ENCODE results near the gene KMT2B.

Gene KMT2B

DNA sequence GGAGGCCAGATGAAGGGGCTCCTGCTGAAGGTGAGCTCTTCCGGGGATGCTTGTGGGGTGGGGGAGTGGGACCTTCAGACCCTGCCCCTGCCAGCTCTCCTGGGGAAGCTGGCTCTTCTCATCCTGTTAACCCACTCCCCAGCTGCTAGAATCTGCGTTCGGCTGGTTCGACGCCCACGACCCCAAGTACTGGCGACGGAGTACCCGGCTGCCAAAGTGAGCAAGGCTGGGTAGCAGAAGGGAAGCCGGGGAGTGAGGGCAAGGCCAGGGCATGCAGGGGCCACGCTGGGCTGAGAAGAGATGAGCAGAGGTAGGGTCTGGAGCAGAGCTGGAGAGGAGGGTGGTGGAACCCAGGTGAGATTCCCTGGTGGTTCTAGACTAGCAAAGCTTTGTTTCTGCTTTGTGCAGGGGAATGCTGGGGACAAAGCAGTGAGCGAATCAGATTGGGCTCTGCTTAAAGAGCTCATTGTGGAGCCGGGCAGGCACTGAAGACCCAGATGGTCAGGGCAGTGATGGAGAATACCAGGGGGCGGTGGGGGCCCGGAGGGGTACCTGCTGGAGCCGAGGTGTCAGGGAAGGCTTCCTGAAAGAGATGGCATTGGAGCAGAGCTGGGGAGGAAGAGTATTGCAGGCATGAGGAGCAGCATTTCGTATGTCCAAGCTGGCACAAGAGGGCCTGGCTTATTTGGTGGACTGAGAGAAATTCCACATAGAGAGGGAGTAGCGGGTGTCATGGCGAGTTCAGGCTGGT is 10.3 kb downstream of the KMT2B start:
- Histone ChIP-seq H3K18ac (ENCODE audit: low read depth in 1 of 2, low read length in 2 of 2) (no peak overlapping the region), H2BK5ac (ENCODE audit: low read depth, low read length, poor library complexity, severe bottlenecking) (no peak overlapping the region), H3K36me3 (ENCODE audit: control insufficient read depth in 1 of 2, insufficient read depth in 2 of 2, low read depth in 1 of 2, low read length in 2 of 2) (peaks cover 88 to 99% of the 10 kb centered on the region in 2 experiments), H2AFZ (ENCODE audit: low read depth, low read length) (no peak overlapping the region), H4K8ac (ENCODE audit: low read length) (no peak overlapping the region), H3K9ac (ENCODE audit: low read length) (no peak overlapping the region), H3K14ac (ENCODE audit: low read length in 2 of 2) (no peak overlapping the region), H3K4me2 (ENCODE audit: low read length, poor library complexity, severe bottlenecking) (no peak overlapping the region), H3K4me3 (ENCODE audit: insufficient read depth in 1 of 2, low read depth in 1 of 2, low read length in 2 of 2) (no peak overlapping the region), H2BK120ac (ENCODE audit: low read depth, low read length) (no peak overlapping the region), H3K23ac (ENCODE audit: low read length in 2 of 2) (no peak overlapping the region), H3K79me1 (replicated peaks; ENCODE audit: low read length, poor library complexity, severe bottlenecking) (peaks cover 73% of the 10 kb centered on the region), H3K9me3 (ENCODE audit: control insufficient read depth, low read length) (no peaks in the 10 kb centered on the region), H2BK12ac (ENCODE audit: low read length in 2 of 2) (no peak overlapping the region), H4K91ac (ENCODE audit: low read length) (no peak overlapping the region), H3K27ac (ENCODE audit: low read length, poor library complexity, severe bottlenecking) (no peak overlapping the region), H3K4me1 (ENCODE audit: control insufficient read depth, insufficient read depth, low read depth, low read length) (no peaks in the 10 kb centered on the region), H2BK15ac (ENCODE audit: low read depth, poor library complexity, severe bottlenecking) (no peak overlapping the region), H2AK5ac (ENCODE audit: low read length, severe bottlenecking) (no peak overlapping the region), H3K27me3 (ENCODE audit: control insufficient read depth in 1 of 2, insufficient read depth in 1 of 2, low read length in 2 of 2) (no peaks in the 10 kb centered on the region), H3K4ac (ENCODE audit: low read depth in 1 of 2, low read length in 2 of 2) (no peak overlapping the region)
- DNase-seq: no peak
- 97% methylated on average over 19 of the region's 19 CpGs for WGBS

DNA sequence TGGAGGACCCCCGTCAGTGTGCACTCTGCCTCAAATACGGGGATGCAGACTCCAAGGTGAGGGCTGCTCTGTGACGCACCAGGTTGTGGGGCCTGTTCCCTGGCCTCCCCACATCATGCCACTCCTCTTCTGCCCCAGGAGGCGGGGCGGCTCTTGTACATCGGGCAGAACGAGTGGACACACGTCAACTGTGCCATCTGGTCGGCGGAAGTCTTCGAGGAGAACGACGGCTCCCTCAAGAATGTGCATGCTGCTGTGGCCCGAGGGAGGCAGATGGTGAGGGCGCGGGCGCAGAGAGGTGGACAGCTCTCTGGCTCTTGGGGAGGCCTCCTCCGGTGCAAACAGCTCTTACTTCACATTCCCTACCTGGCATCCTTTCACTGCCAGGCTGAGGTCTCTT is 11.2 kb downstream of the KMT2B start:
- H3K23ac ChIP-seq (ENCODE audit: low read length in 2 of 2): no peak overlapping the region
- no peak overlapping the region for H3K18ac ChIP-seq (ENCODE audit: low read depth in 1 of 2, low read length in 2 of 2)
- no peak overlapping the region for H2BK120ac ChIP-seq (ENCODE audit: low read depth, low read length)
- H4K8ac ChIP-seq (ENCODE audit: low read length): no peak overlapping the region
- H3K4me1 ChIP-seq (ENCODE audit: control insufficient read depth, insufficient read depth, low read depth, low read length): no peaks in the 10 kb centered on the region
- no peak overlapping the region for H3K4me2 ChIP-seq (ENCODE audit: low read length, poor library complexity, severe bottlenecking)
- WGBS: 98% methylated on average over 17 of the region's 18 CpGs
- H3K9ac ChIP-seq (ENCODE audit: low read length): no peak overlapping the region
- no peak overlapping the region for H2BK12ac ChIP-seq (ENCODE audit: low read length in 2 of 2)
- no peak overlapping the region for H3K4ac ChIP-seq (ENCODE audit: low read depth in 1 of 2, low read length in 2 of 2)
- no peak overlapping the region for H2BK15ac ChIP-seq (ENCODE audit: low read depth, poor library complexity, severe bottlenecking)
- DNase-seq: no peak
- no peak overlapping the region for H3K27ac ChIP-seq (ENCODE audit: low read length, poor library complexity, severe bottlenecking)
- H3K14ac ChIP-seq (ENCODE audit: low read length in 2 of 2): no peak overlapping the region
- no peak overlapping the region for H2AFZ ChIP-seq (ENCODE audit: low read depth, low read length)
- no peak overlapping the region for H2AK5ac ChIP-seq (ENCODE audit: low read length, severe bottlenecking)
- no peaks in the 10 kb centered on the region for H3K27me3 ChIP-seq (ENCODE audit: control insufficient read depth in 1 of 2, insufficient read depth in 1 of 2, low read length in 2 of 2)
- H4K91ac ChIP-seq (ENCODE audit: low read length): no peak overlapping the region
- peaks cover 87 to 99% of the 10 kb centered on the region in 2 experiments for H3K36me3 ChIP-seq (ENCODE audit: control insufficient read depth in 1 of 2, insufficient read depth in 2 of 2, low read depth in 1 of 2, low read length in 2 of 2)
- no peak overlapping the region for H3K4me3 ChIP-seq (ENCODE audit: insufficient read depth in 1 of 2, low read depth in 1 of 2, low read length in 2 of 2)
- peaks cover 70% of the 10 kb centered on the region for H3K79me1 ChIP-seq (replicated peaks; ENCODE audit: low read length, poor library complexity, severe bottlenecking)
- H3K9me3 ChIP-seq (ENCODE audit: control insufficient read depth, low read length): no peaks in the 10 kb centered on the region
- no peak overlapping the region for H2BK5ac ChIP-seq (ENCODE audit: low read depth, low read length, poor library complexity, severe bottlenecking)

DNA sequence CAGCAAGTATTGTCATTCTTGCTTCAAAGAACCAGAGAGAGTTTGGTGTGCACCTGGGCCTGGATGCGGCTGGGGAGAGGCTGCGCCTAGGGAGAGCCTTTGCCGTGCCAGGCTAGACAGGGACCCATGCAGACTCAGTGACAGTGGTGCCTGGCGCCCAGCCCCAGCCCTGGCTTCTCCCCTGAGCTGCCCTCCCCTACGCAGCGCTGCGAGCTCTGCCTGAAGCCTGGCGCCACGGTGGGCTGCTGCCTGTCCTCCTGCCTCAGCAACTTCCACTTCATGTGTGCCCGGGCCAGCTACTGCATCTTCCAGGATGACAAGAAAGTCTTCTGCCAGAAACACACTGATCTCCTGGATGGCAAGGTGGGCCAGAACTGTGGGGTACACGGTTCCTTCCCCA is 12.0 kb downstream of the KMT2B start:
- Histone ChIP-seq H2BK120ac (ENCODE audit: low read depth, low read length) (no peak overlapping the region), H3K79me1 (replicated peaks; ENCODE audit: low read length, poor library complexity, severe bottlenecking) (peaks cover 69% of the 10 kb centered on the region), H3K18ac (ENCODE audit: low read depth in 1 of 2, low read length in 2 of 2) (no peak overlapping the region), H3K4ac (ENCODE audit: low read depth in 1 of 2, low read length in 2 of 2) (no peak overlapping the region), H2AFZ (ENCODE audit: low read depth, low read length) (no peak overlapping the region), H3K27me3 (ENCODE audit: control insufficient read depth in 1 of 2, insufficient read depth in 1 of 2, low read length in 2 of 2) (no peaks in the 10 kb centered on the region), H3K4me2 (ENCODE audit: low read length, poor library complexity, severe bottlenecking) (no peak overlapping the region), H3K4me1 (ENCODE audit: control insufficient read depth, insufficient read depth, low read depth, low read length) (peaks cover 2% of the 10 kb centered on the region), H3K9me3 (ENCODE audit: control insufficient read depth, low read length) (no peaks in the 10 kb centered on the region), H4K8ac (ENCODE audit: low read length) (no peak overlapping the region), H2BK15ac (ENCODE audit: low read depth, poor library complexity, severe bottlenecking) (no peak overlapping the region), H3K4me3 (ENCODE audit: insufficient read depth in 1 of 2, low read depth in 1 of 2, low read length in 2 of 2) (no peak overlapping the region), H2BK12ac (ENCODE audit: low read length in 2 of 2) (no peak overlapping the region), H2AK5ac (ENCODE audit: low read length, severe bottlenecking) (no peak overlapping the region), H4K91ac (ENCODE audit: low read length) (no peak overlapping the region), H3K14ac (ENCODE audit: low read length in 2 of 2) (no peak overlapping the region), H3K27ac (ENCODE audit: low read length, poor library complexity, severe bottlenecking) (no peak overlapping the region), H3K23ac (ENCODE audit: low read length in 2 of 2) (no peak overlapping the region), H3K36me3 (ENCODE audit: control insufficient read depth in 1 of 2, insufficient read depth in 2 of 2, low read depth in 1 of 2, low read length in 2 of 2) (peaks cover 87 to 99% of the 10 kb centered on the region in 2 experiments), H3K9ac (ENCODE audit: low read length) (no peak overlapping the region), H2BK5ac (ENCODE audit: low read depth, low read length, poor library complexity, severe bottlenecking) (no peak overlapping the region)
- no peak for DNase-seq
- 94% methylated on average over 11 of the region's 11 CpGs for WGBS

DNA sequence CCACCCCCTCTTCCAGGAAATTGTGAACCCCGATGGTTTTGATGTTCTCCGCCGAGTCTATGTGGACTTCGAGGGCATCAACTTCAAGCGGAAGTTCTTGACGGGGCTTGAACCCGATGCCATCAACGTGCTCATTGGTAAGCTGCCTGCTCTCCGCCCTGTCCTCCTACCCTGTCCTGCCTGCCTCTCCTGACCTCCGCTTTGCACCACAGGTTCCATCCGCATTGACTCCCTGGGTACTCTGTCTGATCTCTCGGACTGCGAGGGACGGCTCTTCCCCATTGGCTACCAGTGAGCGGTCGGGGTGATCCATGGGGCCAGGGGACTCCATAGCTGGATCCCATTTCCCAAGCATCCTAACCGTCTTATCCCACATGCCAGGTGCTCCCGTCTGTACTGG is 12.5 kb downstream of the KMT2B start:
- WGBS: 98% methylated on average over 18 of the region's 18 CpGs
- Histone ChIP-seq H2AK5ac (ENCODE audit: low read length, severe bottlenecking) (no peak overlapping the region), H2AFZ (ENCODE audit: low read depth, low read length) (no peak overlapping the region), H2BK5ac (ENCODE audit: low read depth, low read length, poor library complexity, severe bottlenecking) (no peak overlapping the region), H3K4me2 (ENCODE audit: low read length, poor library complexity, severe bottlenecking) (no peak overlapping the region), H4K91ac (ENCODE audit: low read length) (no peak overlapping the region), H3K27ac (ENCODE audit: low read length, poor library complexity, severe bottlenecking) (no peak overlapping the region), H3K4me1 (ENCODE audit: control insufficient read depth, insufficient read depth, low read depth, low read length) (peaks cover 2% of the 10 kb centered on the region), H3K79me1 (replicated peaks; ENCODE audit: low read length, poor library complexity, severe bottlenecking) (peaks cover 67% of the 10 kb centered on the region), H2BK15ac (ENCODE audit: low read depth, poor library complexity, severe bottlenecking) (no peak overlapping the region), H3K27me3 (ENCODE audit: control insufficient read depth in 1 of 2, insufficient read depth in 1 of 2, low read length in 2 of 2) (no peaks in the 10 kb centered on the region), H3K4ac (ENCODE audit: low read depth in 1 of 2, low read length in 2 of 2) (no peak overlapping the region), H3K14ac (ENCODE audit: low read length in 2 of 2) (no peak overlapping the region), H4K8ac (ENCODE audit: low read length) (no peak overlapping the region), H3K23ac (ENCODE audit: low read length in 2 of 2) (no peak overlapping the region), H3K9me3 (ENCODE audit: control insufficient read depth, low read length) (no peaks in the 10 kb centered on the region), H3K18ac (ENCODE audit: low read depth in 1 of 2, low read length in 2 of 2) (no peak overlapping the region), H2BK120ac (ENCODE audit: low read depth, low read length) (no peak overlapping the region), H2BK12ac (ENCODE audit: low read length in 2 of 2) (no peak overlapping the region), H3K4me3 (ENCODE audit: insufficient read depth in 1 of 2, low read depth in 1 of 2, low read length in 2 of 2) (no peak overlapping the region), H3K9ac (ENCODE audit: low read length) (no peak overlapping the region), H3K36me3 (ENCODE audit: control insufficient read depth in 1 of 2, insufficient read depth in 2 of 2, low read depth in 1 of 2, low read length in 2 of 2) (peaks cover 87 to 99% of the 10 kb centered on the region in 2 experiments)
- DNase-seq: no peak

Data from mesenchymal stem cell (in vitro differentiated cells and primary cell).